Measurements from ENCODE around the gene MYL4.

MYL4 gene

GRCh38 chr17:47246120-47246519, 37.0 kb downstream of the MYL4 start:
- TF ChIP-seq CTCF (IDR thresholded peaks at IDR 0.05; ENCODE audit: insufficient read depth, low read length) (no peak), GABPA (IDR thresholded peaks at IDR 0.05; ENCODE audit: low read depth) (no peak), POLR2AphosphoS5 (IDR thresholded peaks at IDR 0.05; ENCODE audit: low read depth) (no peak), SPI1 (IDR thresholded peaks at IDR 0.05; ENCODE audit: borderline replicate concordance, low read depth) (no peak), REST (IDR thresholded peaks at IDR 0.05; ENCODE audit: insufficient replicate concordance, low read depth) (no peak)
- peaks cover 4% of the 10 kb centered on the region for H3K27me3 ChIP-seq (ENCODE audit: insufficient read depth, poor library complexity, severe bottlenecking)
- no peak for DNase-seq (ENCODE audit: low read depth in 1 of 2, low spot score in 1 of 2)

DNA sequence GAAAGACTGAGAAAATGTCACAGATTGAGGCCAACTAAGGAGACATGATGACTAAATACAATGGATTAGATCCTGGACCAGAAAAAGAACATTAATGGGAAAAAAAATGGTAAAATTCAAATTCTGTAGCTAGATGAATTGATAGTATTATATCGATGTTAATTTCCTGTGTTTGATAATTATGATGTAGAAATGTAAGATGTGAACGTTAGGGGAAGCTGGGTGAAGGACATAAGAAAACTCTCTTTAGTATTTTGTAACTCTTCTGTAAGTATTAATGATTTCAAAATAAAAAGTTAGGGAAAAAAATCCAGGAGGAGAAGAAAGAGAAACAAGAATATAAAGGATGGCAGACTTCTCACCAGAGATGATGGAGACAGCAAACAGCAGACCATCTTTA, 41.7 kb downstream of the MYL4 start:
- no peak for TF ChIP-seq CTCF (IDR thresholded peaks at IDR 0.05; ENCODE audit: insufficient read depth, low read length)
- TF ChIP-seq GABPA (IDR thresholded peaks at IDR 0.05; ENCODE audit: low read depth) = no peak
- TF ChIP-seq SPI1 (IDR thresholded peaks at IDR 0.05; ENCODE audit: borderline replicate concordance, low read depth) = no peak
- no peak for TF ChIP-seq POLR2AphosphoS5 (IDR thresholded peaks at IDR 0.05; ENCODE audit: low read depth)
- no peak for TF ChIP-seq REST (IDR thresholded peaks at IDR 0.05; ENCODE audit: insufficient replicate concordance, low read depth)
- Histone ChIP-seq H3K27ac (replicated peaks) (no peak overlapping the region), H3K27me3 (ENCODE audit: insufficient read depth, poor library complexity, severe bottlenecking) (peaks cover 25% of the 10 kb centered on the region), H3K4me3 (replicated peaks; ENCODE audit: insufficient read depth, low read length) (no peak overlapping the region)
- no peak for DNase-seq (ENCODE audit: low read depth in 1 of 2, low spot score in 1 of 2)

More at GRCh38 chr17:47246120-47246519, 37.0 kb downstream of the MYL4 start:
- H3K4me3 ChIP-seq (replicated peaks; ENCODE audit: insufficient read depth, low read length) = no peak overlapping the region
- no peak overlapping the region for H3K27ac ChIP-seq (replicated peaks)

DNA sequence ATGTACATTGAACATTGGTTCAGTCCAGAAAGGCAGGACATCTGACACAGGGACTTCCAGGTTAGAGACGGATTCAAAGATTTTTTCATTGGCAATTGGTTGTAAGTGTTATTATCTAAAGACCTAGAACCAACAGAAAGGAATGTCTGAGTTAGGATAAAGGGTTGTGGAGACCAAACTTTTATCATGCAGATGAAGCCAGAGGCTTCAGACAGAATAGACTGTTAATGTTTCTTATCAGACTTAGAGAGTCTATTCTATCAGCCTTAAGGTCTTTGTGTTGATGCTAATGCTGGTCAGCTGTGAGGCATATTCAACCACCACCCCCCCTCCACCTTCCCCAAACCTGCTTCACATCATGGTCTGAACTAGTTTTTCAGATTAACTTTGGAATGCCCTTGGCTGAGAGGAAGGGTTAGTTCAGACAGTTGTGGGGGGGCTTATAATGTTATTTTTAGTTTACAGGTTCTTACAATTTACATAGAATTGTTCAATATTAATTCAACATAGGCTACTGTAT, 42.3 kb downstream of the MYL4 start:
- Histone ChIP-seq H3K4me3 (replicated peaks; ENCODE audit: insufficient read depth, low read length) (no peak overlapping the region), H3K27me3 (ENCODE audit: insufficient read depth, poor library complexity, severe bottlenecking) (peaks cover 25% of the 10 kb centered on the region), H3K27ac (replicated peaks) (no peak overlapping the region)
- DNase-seq (ENCODE audit: low read depth in 1 of 2, low spot score in 1 of 2) = no peak
- TF ChIP-seq REST (IDR thresholded peaks at IDR 0.05; ENCODE audit: insufficient replicate concordance, low read depth) = no peak
- TF ChIP-seq CTCF (IDR thresholded peaks at IDR 0.05; ENCODE audit: insufficient read depth, low read length) = no peak
- no peak for TF ChIP-seq SPI1 (IDR thresholded peaks at IDR 0.05; ENCODE audit: borderline replicate concordance, low read depth)
- no peak for TF ChIP-seq GABPA (IDR thresholded peaks at IDR 0.05; ENCODE audit: low read depth)
- TF ChIP-seq POLR2AphosphoS5 (IDR thresholded peaks at IDR 0.05; ENCODE audit: low read depth) = no peak

All from HL-60 (cell line).